A673 (cell line): Measurements from ENCODE around the gene NCR1.

Source experiments
- CTCF ChIP-seq: fragments of 300-800, 200-600 bp; sonication (generic); conservative IDR thresholded peaks from 2 replicates; pipeline ENCODE4 v1.5.1; 2017; ENCODE audit warnings: low read depth, mild to moderate bottlenecking, antibody characterized with exemption, low read length, moderate library complexity, mixed read lengths
- EZH2 ChIP-seq: fragments of 200-600 bp; sonication (generic); IDR thresholded peaks from 2 replicates; pipeline ENCODE4 v1.6.1; 2017; ENCODE audit warnings: borderline replicate concordance, low read depth, mild to moderate bottlenecking, mixed read lengths, antibody characterized with exemption, low read length; ENCODE audit not compliant: poor library complexity, severe bottlenecking

GRCh38 chr19:54875506-54875905 is 30.4 kb upstream of the NCR1 start:
- TF ChIP-seq CTCF (no peak), EZH2 (no peak)
